A673 (cell line): ENCODE data around the gene CDKAL1. TPM values are rescaled to one million over a fixed set of nuclear protein-coding genes. Genes with fewer than 3 reads are reported as not detected.

Experiments
- BruUV-seq: library from RNA; stranded (reverse); fragments of 400-500 nt; replicated peaks from 2 replicates; lab custom pipeline; 2021; lab: Mats Ljungman, UMichigan
- CTCF ChIA-PET: fragments of 300-600 bp; sonication (Branson Sonifier 250); formaldehyde crosslinking; loops from one replicate; lab custom pipeline; 2022; ENCODE audit warnings: antibody characterized with exemption; lab: Charles Lee
- POLR2A ChIA-PET: fragments of 300-600 bp; sonication (Branson Sonifier 250); formaldehyde crosslinking; loops from one replicate; lab custom pipeline; 2022; ENCODE audit warnings: antibody characterized with exemption; ENCODE audit not compliant: low non-redundant PET; lab: Charles Lee
- DNase-seq: peaks from one replicate; pipeline ENCODE4 v3.0.0-alpha.2; 2015; ENCODE audit warnings: low spot score
- H3K27ac ChIP-seq: fragments of 200-600 bp; sonication (generic); 2 replicates; pipeline ENCODE4 v1.5.1; 2016; ENCODE audit warnings: mixed run types, low read depth, mild to moderate bottlenecking, mixed read lengths, antibody characterized with exemption, low read length; ENCODE audit not compliant: poor library complexity, severe bottlenecking
- H3K27me3 ChIP-seq: fragments of 200-600 bp; sonication (generic); replicated peaks from 2 replicates; pipeline ENCODE4 v1.6.1; 2017; ENCODE audit warnings: mixed run types, low read depth, mild to moderate bottlenecking, mixed read lengths, antibody characterized with exemption, low read length; ENCODE audit not compliant: insufficient read depth, poor library complexity
- H3K36me3 ChIP-seq: fragments of 200-600 bp; sonication (generic); 2 replicates; pipeline ENCODE4 v1.6.1; 2016; ENCODE audit warnings: mixed run types, mild to moderate bottlenecking, mixed read lengths, antibody characterized with exemption, low read length; ENCODE audit not compliant: insufficient read depth, poor library complexity, severe bottlenecking
- H3K4me1 ChIP-seq: fragments of 200-600 bp; sonication (generic); 2 replicates; pipeline ENCODE4 v1.6.1; 2017; ENCODE audit warnings: mixed run types, mild to moderate bottlenecking, mixed read lengths, antibody characterized with exemption, low read length; ENCODE audit not compliant: insufficient read depth, poor library complexity, severe bottlenecking
- H3K4me3 ChIP-seq: fragments of 200-600 bp; sonication (generic); 2 replicates; pipeline ENCODE4 v1.5.1; 2016; ENCODE audit warnings: low read depth, mixed run types, mild to moderate bottlenecking, mixed read lengths, low read length; ENCODE audit not compliant: poor library complexity, severe bottlenecking
- H3K9me3 ChIP-seq: fragments of 200-600 bp; sonication (generic); 2 replicates; pipeline ENCODE4 v1.6.1; 2016; ENCODE audit warnings: mixed run types, low read depth, mild to moderate bottlenecking, mixed read lengths, antibody characterized with exemption, low read length; ENCODE audit not compliant: poor library complexity, severe bottlenecking
- CTCF ChIP-seq: fragments of 300-800, 200-600 bp; sonication (generic); conservative IDR thresholded peaks from 2 replicates; pipeline ENCODE4 v1.5.1; 2017; ENCODE audit warnings: low read depth, mild to moderate bottlenecking, antibody characterized with exemption, low read length, moderate library complexity, mixed read lengths
- EZH2 ChIP-seq: fragments of 200-600 bp; sonication (generic); IDR thresholded peaks from 2 replicates; pipeline ENCODE4 v1.6.1; 2017; ENCODE audit warnings: borderline replicate concordance, low read depth, mild to moderate bottlenecking, mixed read lengths, antibody characterized with exemption, low read length; ENCODE audit not compliant: poor library complexity, severe bottlenecking
- intact Hi-C: fragments of 100-400 bp; cut with micrococcal nuclease; formaldehyde crosslinking; loops from one replicate; pipeline ENCODE4 v1.10.0; 2022; ENCODE audit not compliant: unreplicated experiment
- total RNA-seq: library from RNA; stranded (reverse); gene quantifications from 2 replicates; pipeline ENCODE4 v1.2.3, GENCODE V29; 2021

The CDKAL1 gene
- total RNA-seq, 1 experiment from 2014 or later: 35.5 TPM

GRCh38 chr6:20678831-20679352 is 144.6 kb downstream of the CDKAL1 start:
- DNase-seq: no peak
- Histone ChIP-seq H3K36me3 (no peaks in the 10 kb centered on the region), H3K4me1 (peaks cover 14% of the 10 kb centered on the region), H3K27ac (no peak overlapping the region), H3K9me3 (no peaks in the 10 kb centered on the region), H3K27me3 (no peaks in the 10 kb centered on the region), H3K4me3 (no peak overlapping the region)
- intact Hi-C loops: no loop called here
- ChIA-PET POLR2A (no interaction called here), CTCF (no interaction called here)
- no peak for TF ChIP-seq EZH2
- TF ChIP-seq CTCF: no peak
- no TSS peak for BruUV-seq

GRCh38 chr6:20680697-20681165 is 146.5 kb downstream of the CDKAL1 start:
- intact Hi-C loops: no loop called here
- no peaks in the 10 kb centered on the region for H3K9me3 ChIP-seq
- peak overlapping the region; percentile 17 for H3K27ac ChIP-seq
- POLR2A ChIA-PET: no interaction called here
- DNase-seq: no peak
- H3K4me3 ChIP-seq: no peak overlapping the region
- no peaks in the 10 kb centered on the region for H3K36me3 ChIP-seq
- no peak for TF ChIP-seq CTCF
- no TSS peak for BruUV-seq
- CTCF ChIA-PET: no interaction called here
- H3K4me1 ChIP-seq: peaks cover 8% of the 10 kb centered on the region
- H3K27me3 ChIP-seq: no peaks in the 10 kb centered on the region

DNA sequence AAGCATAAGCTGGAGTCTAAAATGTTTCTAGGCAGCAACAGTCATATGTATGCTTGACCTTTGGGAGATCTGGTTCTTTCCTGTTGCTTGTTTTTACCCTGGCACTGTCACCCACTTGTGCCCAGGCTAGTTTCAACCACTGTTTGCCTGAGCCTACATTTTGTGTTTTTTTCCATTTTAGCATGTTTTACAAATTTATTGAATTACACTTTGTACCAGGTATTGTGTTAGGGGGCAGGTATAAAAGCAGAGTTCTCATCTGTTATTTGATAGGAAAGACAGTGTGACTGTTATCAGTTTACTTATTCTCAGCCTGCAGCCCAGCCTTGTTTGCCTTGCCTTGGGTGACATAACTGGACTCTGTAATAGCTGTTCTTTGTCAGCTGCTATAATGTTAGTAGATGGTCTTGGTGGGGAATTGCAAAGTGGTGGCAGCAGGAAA is 147.0 kb downstream of the CDKAL1 start:
- POLR2A ChIA-PET: no interaction called here
- no peaks in the 10 kb centered on the region for H3K36me3 ChIP-seq
- CTCF ChIA-PET: no interaction called here
- no peak for DNase-seq
- no peak for TF ChIP-seq CTCF
- no peak for TF ChIP-seq EZH2
- H3K27me3 ChIP-seq: no peaks in the 10 kb centered on the region
- H3K9me3 ChIP-seq: no peaks in the 10 kb centered on the region
- no peak overlapping the region for H3K4me3 ChIP-seq
- intact Hi-C loops: no loop called here
- H3K27ac ChIP-seq: no peak overlapping the region
- H3K4me1 ChIP-seq: peaks cover 8% of the 10 kb centered on the region
- BruUV-seq: no TSS peak
